Spleen (tissue), 11 donors: ENCODE measurements around the gene MATR3. TPM values are rescaled to one million over a fixed set of nuclear protein-coding genes. Genes with fewer than 3 reads are reported as not detected.

Source experiments
- DNase-seq: peaks from one replicate; pipeline ENCODE4 v3.0.0-alpha.2; 2020
- H3K27ac ChIP-seq, 8 donors: fragments of 200-600 bp; sonication (generic) in 7 of 8; 1 replicate in 4 of 8; 2 replicates in 4 of 8; pipeline versions ENCODE4 v1.5.0 to v1.8.0; 2016 to 2021; ENCODE audit warnings: inconsistent platforms in 4 of 8, mild to moderate bottlenecking in 4 of 8, moderate library complexity in 1 of 8
- H3K27me3 ChIP-seq, 7 donors: fragments of 200-600 bp; sonication (generic) in 6 of 7; replicated peaks in 1 of 7; 1 replicate in 4 of 7; 2 replicates in 3 of 7; pipeline versions ENCODE4 v1.5.0 to v1.8.0; 2016 to 2021; ENCODE audit warnings: inconsistent platforms in 3 of 7, mild to moderate bottlenecking in 1 of 7
- H3K36me3 ChIP-seq, 6 donors: fragments of 200-600 bp; sonication (generic) in 5 of 6; 1 replicate in 4 of 6; 2 replicates in 2 of 6; pipeline versions ENCODE4 v1.5.0 to v1.8.0; 2016 to 2021; ENCODE audit warnings: inconsistent platforms in 2 of 6
- H3K4me1 ChIP-seq, 6 donors: fragments of 200-600 bp; sonication (generic) in 5 of 6; 1 replicate in 3 of 6; 2 replicates in 3 of 6; pipeline versions ENCODE4 v1.5.0 to v1.8.0; 2016 to 2021; ENCODE audit warnings: inconsistent platforms in 3 of 6
- H3K4me3 ChIP-seq, 8 donors: fragments of 200-600 bp; sonication (generic) in 7 of 8; 1 replicate in 4 of 8; 2 replicates in 4 of 8; pipeline versions ENCODE4 v1.5.0 to v1.8.0; 2016 to 2021; ENCODE audit warnings: inconsistent platforms in 4 of 8, mild to moderate bottlenecking in 4 of 8, moderate library complexity in 2 of 8
- H3K9me3 ChIP-seq, 8 donors: fragments of 200-600 bp; sonication (generic) in 7 of 8; 1 replicate in 4 of 8; 2 replicates in 4 of 8; pipeline versions ENCODE4 v1.5.0 to v1.8.0; 2016 to 2021; ENCODE audit warnings: inconsistent platforms in 4 of 8
- POLR2A ChIP-seq, 3 donors: fragments of 450-650 bp; IDR thresholded peaks; one replicate each; pipeline ENCODE4 v1.5.1; 2017; ENCODE audit warnings: antibody characterized with exemption in 3 of 3, mild to moderate bottlenecking in 1 of 3
- POLR2AphosphoS5 ChIP-seq, 3 donors: sonication (generic); formaldehyde crosslinking; IDR thresholded peaks; one replicate each; pipeline ENCODE4 v1.5.1; 2017; ENCODE audit warnings: antibody characterized with exemption in 3 of 3
- WGBS, 5 donors: extraction: QIAGEN DNeasy Blood & Tissue Kit in 3 of 5; methylation state at CpG; one replicate each; pipeline versions ENCODE4 v1.1.5 to v1.1.7; 2013 to 2018; 5-methylcytosine and 5-hydroxymethylcytosine counted together
- intact Hi-C: fragments of 100-400 bp; cut with DNase I; formaldehyde crosslinking; loops from one replicate; pipeline ENCODE4 v1.15.0; 2023; ENCODE audit warnings: low total_unique reads
- polyA plus RNA-seq, 3 donors: library from polyadenylated mRNA; stranded (reverse); fragments of 200-250 nt; gene quantifications; one replicate each; pipeline ENCODE4 v1.2.1, GENCODE V29; 2013
- small RNA-seq, 4 donors: library from RNA; depleted of rRNA; stranded (forward); fragments of <200 nt; gene quantifications; one replicate each; pipeline ENCODE3, GENCODE V24; 2016
- total RNA-seq, 7 donors: library from RNA; depleted of rRNA in 3 of 7; stranded (reverse); fragments of >200 nt in 3 of 7; fragmentation: NEBNext Ultra II Directional in 4 of 7; extraction: Animal tissue kit (Norgen Biotek cat#: 25700) in 4 of 7; gene quantifications; one replicate each; pipeline versions ENCODE4 v1.1.0 to v1.2.1, GENCODE V29; 2016 to 2021
- TF ChIP-seq, protein P1 (sequence below), 11 experiments: fragments of 200-600 bp in 7 of 11; fragments of 450-650 bp in 4 of 11; sonication (generic) in 4 of 11; IDR thresholded peaks in 8 of 11; conservative IDR thresholded peaks in 3 of 11; 1 replicate in 7 of 11; 2 replicates in 4 of 11; pipeline versions ENCODE4 v1.4.0 to v1.8.0; 2016 to 2021; ENCODE audit warnings: antibody characterized with exemption in 11 of 11, inconsistent platforms in 4 of 11, mild to moderate bottlenecking in 1 of 11
- donor health status: healthy with polysubstance abuse.
- donor health status: DM: no; HTN: no; CAD: no; lungs with moderate emphysema.
- donor health status: DM: no; HTN: no; CAD: no.
- donor health status: Bipolar disorder and iron deficiency.
- donor health status: healthy.
- donor health status: DM: no; HTN: no; CAD: no.
- donor health status: DM: yes; HTN: yes; CAD: no.

The MATR3 gene
- total and polyA plus RNA-seq, 10 donors: 114 to 251 (median 206) TPM

- DNase-seq: peak; percentile 62
- H3K36me3 ChIP-seq: peaks cover 0 to 35% (median 0%) of the 10 kb centered on the region in 6 donors
- no peak overlapping the region for H3K27ac ChIP-seq
- intact Hi-C loops: no loop called here
- H3K4me3 ChIP-seq: no peak overlapping the region
- peaks cover 0 to 22% (median 6%) of the 10 kb centered on the region in 6 donors for H3K4me1 ChIP-seq
- TF ChIP-seq POLR2AphosphoS5 (IDR thresholded peaks at IDR 0.05): peak in 1 of 3 donors; percentile 7
- TF ChIP-seq, protein P1, sequence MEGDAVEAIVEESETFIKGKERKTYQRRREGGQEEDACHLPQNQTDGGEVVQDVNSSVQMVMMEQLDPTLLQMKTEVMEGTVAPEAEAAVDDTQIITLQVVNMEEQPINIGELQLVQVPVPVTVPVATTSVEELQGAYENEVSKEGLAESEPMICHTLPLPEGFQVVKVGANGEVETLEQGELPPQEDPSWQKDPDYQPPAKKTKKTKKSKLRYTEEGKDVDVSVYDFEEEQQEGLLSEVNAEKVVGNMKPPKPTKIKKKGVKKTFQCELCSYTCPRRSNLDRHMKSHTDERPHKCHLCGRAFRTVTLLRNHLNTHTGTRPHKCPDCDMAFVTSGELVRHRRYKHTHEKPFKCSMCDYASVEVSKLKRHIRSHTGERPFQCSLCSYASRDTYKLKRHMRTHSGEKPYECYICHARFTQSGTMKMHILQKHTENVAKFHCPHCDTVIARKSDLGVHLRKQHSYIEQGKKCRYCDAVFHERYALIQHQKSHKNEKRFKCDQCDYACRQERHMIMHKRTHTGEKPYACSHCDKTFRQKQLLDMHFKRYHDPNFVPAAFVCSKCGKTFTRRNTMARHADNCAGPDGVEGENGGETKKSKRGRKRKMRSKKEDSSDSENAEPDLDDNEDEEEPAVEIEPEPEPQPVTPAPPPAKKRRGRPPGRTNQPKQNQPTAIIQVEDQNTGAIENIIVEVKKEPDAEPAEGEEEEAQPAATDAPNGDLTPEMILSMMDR (IDR thresholded peaks at IDR 0.05 in 8 of 11, conservative IDR thresholded peaks at IDR 0.05 in 3 of 11): no peak
- TF ChIP-seq POLR2A (IDR thresholded peaks at IDR 0.05): no peak
- no peaks in the 10 kb centered on the region for H3K9me3 ChIP-seq
- WGBS, 5 donors: 79 to 90% (median 83%) methylated on average over 11 to 13 of the region's 13 CpGs
- no peaks in the 10 kb centered on the region for H3K27me3 ChIP-seq
Measured at GRCh38 chr5:139378941-139379361, 85.4 kb downstream of the MATR3 start.

GRCh38 chr5:139379626-139380449, 86.3 kb downstream of the MATR3 start:
- peaks cover 0 to 26% (median 0%) of the 10 kb centered on the region in 6 donors for H3K36me3 ChIP-seq

More at GRCh38 chr5:139379626-139380449, 86.3 kb downstream of the MATR3 start:
- peaks cover 2 to 31% (median 15%) of the 10 kb centered on the region in 6 donors for H3K4me1 ChIP-seq
- H3K27me3 ChIP-seq: no peaks in the 10 kb centered on the region
- intact Hi-C loops: loop anchor here (10.0 kb wide), 1 partner anchor 85 kb away; the partner anchor contains the start of gene MATR3
- 70 to 91% (median 83%) methylated on average over 13 to 15 of the region's 15 CpGs for whole genome bisulfite sequencing, 5 donors
- no peak overlapping the region for H3K4me3 ChIP-seq
- TF ChIP-seq POLR2A (IDR thresholded peaks at IDR 0.05): no peak
- TF ChIP-seq, protein P1 (IDR thresholded peaks at IDR 0.05 in 8 of 11, conservative IDR thresholded peaks at IDR 0.05 in 3 of 11): no peak
- TF ChIP-seq POLR2AphosphoS5 (IDR thresholded peaks at IDR 0.05): no peak
- DNase-seq: peak; percentile 63
- H3K9me3 ChIP-seq: no peaks in the 10 kb centered on the region
- H3K27ac ChIP-seq: no peak overlapping the region

Small RNAs within 50 kb of the gene (small RNA-seq; reads per million reads assigned to genes)
- 0 reads per million in 4 donors for gene RNA5SP195
- 40.2 to 50.1 (median 44.2) reads per million in 4 donors for gene SNORA74A
- 52.1 to 87.2 (median 69.1) reads per million in 4 donors for gene SNORA74D

Other genes starting within 250 kb of the MATR3 start
- gene SIL1, start 95.4 kb upstream of the MATR3 start, total RNA-seq: 10 to 100 TPM; 24.5 to 42.3 (median 32.0) TPM
- 10 to 100 TPM; 23.4 to 34.2 (median 33.1) TPM for gene SIL1, start 95.4 kb upstream of the MATR3 start, polyA plus RNA-seq
- 100 to 1,000 TPM in 2 of 7 donors, 10 to 100 TPM in 5; 73.2 to 117 (median 86.4) TPM for gene PAIP2, start 48.1 kb downstream of the MATR3 start, total RNA-seq
- 100 to 1,000 TPM in 2 of 3 donors, 10 to 100 TPM in 1; 90.6 to 119 (median 117) TPM for gene PAIP2, start 48.1 kb downstream of the MATR3 start, polyA plus RNA-seq
- 1 to 10 TPM in 4 of 7 donors, under 1 TPM in 2, not detected in 1; 0.28 to 2.4 (median 1.6) TPM for gene SLC23A1, start 89.6 kb downstream of the MATR3 start, total RNA-seq
- 1 to 10 TPM in 1 of 3 donors, under 1 TPM in 2; 0.87 to 1.2 (median 0.89) TPM for gene SLC23A1, start 89.6 kb downstream of the MATR3 start, polyA plus RNA-seq
- 100 to 1,000 TPM in 3 of 7 donors, 10 to 100 TPM in 4; 72.6 to 273 (median 97.8) TPM for gene MZB1, start 96.2 kb downstream of the MATR3 start, total RNA-seq
- 100 to 1,000 TPM; 114 to 179 (median 144) TPM for gene MZB1, start 96.2 kb downstream of the MATR3 start, polyA plus RNA-seq
- 1 to 10 TPM; 1.1 to 3.2 (median 2.3) TPM for gene PROB1, start 101.4 kb downstream of the MATR3 start, total RNA-seq
- gene PROB1, start 101.4 kb downstream of the MATR3 start, polyA plus RNA-seq: 1 to 10 TPM in 1 of 3 donors, under 1 TPM in 2; 0.33 to 1.3 (median 0.99) TPM
- gene SPATA24, start 110.3 kb downstream of the MATR3 start, total RNA-seq: 1 to 10 TPM; 2.1 to 7.6 (median 3.7) TPM
- 1 to 10 TPM; 8.5 to 9.5 (median 9.0) TPM for gene SPATA24, start 110.3 kb downstream of the MATR3 start, polyA plus RNA-seq
- gene DNAJC18, start 145.8 kb downstream of the MATR3 start, total RNA-seq: 10 to 100 TPM in 1 of 7 donors, 1 to 10 TPM in 6; 4.0 to 10.8 (median 7.8) TPM
- gene DNAJC18, start 145.8 kb downstream of the MATR3 start, polyA plus RNA-seq: 1 to 10 TPM; 1.3 to 7.1 (median 4.5) TPM
- gene ECSCR, start 169.0 kb downstream of the MATR3 start, total RNA-seq: 10 to 100 TPM; 11.3 to 52.3 (median 20.8) TPM
- gene ECSCR, start 169.0 kb downstream of the MATR3 start, polyA plus RNA-seq: 10 to 100 TPM; 14.1 to 18.4 (median 17.7) TPM
- under 1 TPM in 1 of 7 donors, not detected in 6; 0.24 TPM for gene SMIM33, start 177.3 kb downstream of the MATR3 start, total RNA-seq
- gene SMIM33, start 177.3 kb downstream of the MATR3 start, polyA plus RNA-seq: under 1 TPM in 1 of 3 donors, not detected in 2; 0.03 TPM
- gene STING1, start 189.0 kb downstream of the MATR3 start, total RNA-seq: 100 to 1,000 TPM in 6 of 7 donors, 10 to 100 TPM in 1; 99.7 to 166 (median 130) TPM
- 10 to 100 TPM; 24.2 to 49.8 (median 43.6) TPM for gene STING1, start 189.0 kb downstream of the MATR3 start, polyA plus RNA-seq